NCI-H1930 (cell line): ENCODE results near the gene SLC2A5.
"Not testable (repeated sequence)": the region's sequence is repeated elsewhere in the genome, so short reads cannot be mapped to it uniquely, and the experiment has no call there.

Experiments used
- DNase-seq, 2 experiments: peaks; one replicate each; lab custom pipeline; 2025; lab: John Stamatoyannopoulos, UW

The SLC2A5 gene

GRCh38 chr1:9033363-9033762 lies 36.1 kb downstream of the SLC2A5 start:
- no peak for DNase-seq

DNA sequence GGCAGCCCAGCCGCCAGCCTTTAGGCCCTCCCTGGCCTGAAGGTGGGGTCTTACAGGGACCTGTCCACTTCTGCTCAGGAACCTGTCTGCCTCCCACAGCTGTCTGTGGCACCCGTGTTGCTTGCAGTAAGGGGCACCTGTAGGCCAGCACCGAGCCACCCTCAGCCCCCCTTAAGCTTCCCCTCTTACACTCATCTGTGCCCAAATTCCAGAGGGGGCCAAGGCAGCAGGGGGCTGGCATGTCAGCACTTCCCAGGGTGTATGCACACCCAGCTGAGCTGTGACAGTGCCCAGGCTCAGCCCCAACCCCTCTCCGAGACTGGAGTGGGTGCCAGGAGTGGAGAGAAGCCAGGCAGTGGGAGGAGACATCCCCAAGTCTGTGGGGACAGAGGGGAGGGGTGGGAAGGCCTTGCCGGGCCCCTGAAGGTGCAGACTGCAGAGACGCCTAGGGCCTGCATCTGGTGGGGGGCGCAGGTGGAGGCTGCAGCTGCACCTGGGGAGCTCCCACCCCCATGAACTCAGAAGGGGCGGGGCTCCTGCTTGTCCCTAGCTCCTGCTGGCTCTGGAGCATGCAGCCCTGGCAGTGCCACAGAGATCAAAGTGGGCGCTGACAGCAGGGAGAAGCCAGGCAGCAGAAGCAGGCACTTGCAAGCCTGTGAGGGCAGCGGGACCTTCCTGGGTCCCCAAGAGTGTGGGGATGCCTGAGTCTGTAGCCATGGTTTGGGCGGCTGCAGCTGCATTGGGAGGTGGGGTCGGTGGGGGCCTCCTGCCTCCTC lies 37.8 kb downstream of the SLC2A5 start:
- DNase-seq: no peak

DNA sequence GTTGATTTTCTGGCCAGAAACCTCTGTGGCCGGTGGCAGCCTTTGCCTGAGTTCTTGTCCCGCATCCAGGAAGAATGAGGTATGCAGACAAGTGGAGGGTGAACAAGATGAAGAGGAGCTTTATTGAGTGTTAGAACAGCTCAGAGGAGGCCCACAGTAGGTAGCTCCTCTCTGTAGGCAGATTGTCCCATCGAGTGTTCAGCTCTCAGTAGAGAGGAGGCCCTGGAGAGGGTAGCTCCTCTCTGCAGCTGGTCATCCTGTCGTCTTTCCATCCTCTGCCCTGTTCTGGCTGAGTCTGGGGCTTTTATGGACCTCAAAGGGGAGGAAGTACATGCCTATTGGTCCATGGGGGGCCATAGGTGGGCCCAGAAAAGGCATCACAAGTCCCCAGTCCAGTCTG lies 38.4 kb downstream of the SLC2A5 start:
- DNase-seq: not testable (repeated sequence)

DNA sequence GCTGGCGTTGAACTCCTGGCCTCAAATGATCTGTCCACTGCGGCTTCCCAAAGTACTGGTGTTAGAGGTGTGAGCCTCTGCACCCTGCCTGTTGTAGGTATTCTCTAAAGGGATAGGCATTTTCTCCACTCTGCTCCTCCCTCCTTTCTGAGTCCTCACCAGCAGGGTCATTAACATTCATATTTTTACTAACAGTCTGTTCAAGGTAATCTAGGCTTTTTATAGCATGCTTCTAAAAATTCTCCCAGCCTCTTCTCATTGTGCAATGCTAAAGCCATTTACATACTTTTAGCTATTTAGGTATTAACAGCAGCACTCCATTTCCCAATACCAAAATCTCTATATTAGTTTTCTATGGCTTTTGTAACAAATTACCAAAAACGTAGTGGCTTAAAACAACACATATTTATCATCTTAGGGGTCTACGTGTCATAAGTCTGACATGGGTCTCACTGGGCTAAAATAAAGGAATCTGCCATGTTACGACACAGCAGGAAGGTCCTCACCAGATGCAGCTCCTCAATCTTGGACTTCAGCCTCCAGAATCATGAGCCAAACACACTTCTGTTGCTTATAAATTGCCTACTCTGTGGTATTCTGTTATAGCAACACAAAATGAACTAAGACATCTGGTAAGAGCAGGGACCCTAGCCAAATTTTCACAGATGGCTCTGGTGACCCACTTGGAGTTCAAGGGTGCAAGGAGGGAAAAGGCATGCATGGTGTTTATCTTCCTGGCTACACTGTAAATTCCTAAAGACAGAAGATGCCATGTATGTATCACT lies 40.3 kb downstream of the SLC2A5 start:
- DNase-seq: no peak

GRCh38 chr1:9027307-9027706 lies 42.1 kb downstream of the SLC2A5 start:
- no peak for DNase-seq

DNA sequence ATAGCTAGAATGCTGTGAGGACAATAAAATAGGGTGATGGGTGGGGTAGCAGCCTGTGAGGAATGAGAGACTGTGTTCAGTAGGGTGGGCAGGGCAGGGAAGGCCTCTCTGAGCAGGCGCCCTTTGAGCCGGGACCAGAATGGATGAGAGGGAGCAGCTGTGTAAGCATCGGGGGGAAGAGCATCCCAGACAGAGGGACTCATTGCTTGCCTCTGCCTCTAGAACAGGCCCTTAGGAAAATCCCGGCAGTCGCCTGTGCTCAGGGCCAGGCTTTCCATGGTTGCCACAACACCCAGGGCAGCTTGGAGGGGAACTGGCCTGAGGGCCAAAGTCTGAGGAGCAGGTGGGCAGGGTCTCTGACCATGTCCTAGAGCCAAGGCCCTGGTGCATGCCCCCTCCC lies 44.0 kb downstream of the SLC2A5 start:
- DNase-seq: no peak

- no peak for DNase-seq
Measured at GRCh38 chr1:9024837-9025236, 44.6 kb downstream of the SLC2A5 start.

DNA sequence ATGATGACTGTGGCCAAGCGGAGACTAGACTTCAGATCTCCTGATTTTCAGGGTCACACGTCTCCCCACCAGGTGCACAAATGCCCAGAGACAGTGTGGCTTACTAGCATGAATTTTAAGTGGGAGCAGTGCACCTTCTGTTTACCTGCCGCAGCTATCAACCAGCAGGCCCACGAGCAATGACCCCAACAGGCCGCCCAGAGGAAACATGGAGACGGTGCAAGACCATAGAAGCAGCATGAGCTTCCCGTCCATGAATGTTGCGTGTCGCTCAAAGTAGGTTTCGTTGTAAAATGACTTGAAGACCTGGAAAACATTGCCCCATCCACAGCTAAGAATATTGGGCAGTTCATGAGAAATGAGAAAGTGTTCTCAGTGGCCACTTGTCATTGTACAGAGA lies 46.7 kb downstream of the SLC2A5 start:
- DNase-seq: no peak

GRCh38 chr1:9022026-9022738 lies 47.3 kb downstream of the SLC2A5 start:
- DNase-seq: not testable (repeated sequence)

DNA sequence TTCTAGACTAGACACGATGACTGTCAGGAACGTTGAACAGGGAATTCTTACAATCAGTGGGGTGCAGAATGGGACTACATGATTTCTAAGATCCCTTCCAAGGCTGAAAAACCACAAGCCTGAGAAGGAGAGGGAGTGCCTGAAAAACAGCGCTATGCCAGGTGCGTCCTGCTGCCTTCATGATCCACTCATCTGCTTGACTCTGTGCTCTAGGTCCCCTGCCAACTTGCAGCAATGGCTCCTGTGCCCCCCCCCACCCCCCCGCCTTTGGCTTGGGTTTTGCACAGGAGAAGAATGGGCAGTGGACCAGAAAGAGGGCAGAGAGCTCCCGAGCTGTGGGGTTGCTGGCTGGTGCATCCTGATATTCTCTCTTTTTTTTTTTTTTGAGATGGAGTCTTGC lies 49.1 kb downstream of the SLC2A5 start:
- no peak for DNase-seq

DNA sequence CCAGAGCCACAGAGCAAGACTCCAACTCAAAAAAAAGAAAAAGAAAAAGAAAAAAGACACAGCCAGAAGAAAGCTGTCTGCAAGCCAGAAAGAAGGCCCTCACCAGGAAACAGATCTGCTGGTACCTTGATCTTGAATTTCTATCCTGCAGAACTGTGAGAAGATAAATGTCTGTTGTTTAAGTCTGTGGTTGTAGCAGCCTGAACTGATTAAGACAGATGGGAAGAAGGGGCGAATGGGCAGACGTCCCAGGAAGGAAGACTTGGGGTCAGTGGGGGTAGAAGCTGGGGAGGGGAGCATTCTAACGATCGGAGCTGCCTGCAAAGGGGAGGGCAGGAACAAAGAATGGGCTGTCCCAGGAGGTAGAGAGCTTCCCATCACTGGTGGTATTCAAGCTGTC lies 49.5 kb downstream of the SLC2A5 start:
- no peak for DNase-seq

- DNase-seq: no peak
Measured at GRCh38 chr1:9018333-9018732, 51.1 kb downstream of the SLC2A5 start.

DNA sequence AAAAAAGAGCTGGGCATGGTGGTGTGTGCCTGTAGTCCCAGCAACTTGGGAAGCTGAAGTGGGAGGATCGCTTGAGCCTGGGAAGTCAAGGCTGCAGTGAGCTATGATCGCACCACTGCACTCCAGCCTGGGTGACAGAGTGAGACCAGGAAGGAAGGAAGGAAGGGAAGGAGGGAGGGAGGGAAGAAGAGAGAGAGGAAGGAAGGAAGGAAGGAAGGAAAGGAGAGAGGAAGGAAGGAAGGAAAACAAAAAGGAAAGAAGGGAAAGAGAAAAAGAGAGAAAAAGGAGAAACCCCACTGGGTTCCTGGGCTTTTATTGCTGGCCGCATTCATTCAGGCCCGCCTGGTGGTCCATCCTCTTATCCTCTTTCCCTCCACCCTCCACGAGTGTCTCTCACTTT lies 53.0 kb downstream of the SLC2A5 start:
- DNase-seq: no peak

DNA sequence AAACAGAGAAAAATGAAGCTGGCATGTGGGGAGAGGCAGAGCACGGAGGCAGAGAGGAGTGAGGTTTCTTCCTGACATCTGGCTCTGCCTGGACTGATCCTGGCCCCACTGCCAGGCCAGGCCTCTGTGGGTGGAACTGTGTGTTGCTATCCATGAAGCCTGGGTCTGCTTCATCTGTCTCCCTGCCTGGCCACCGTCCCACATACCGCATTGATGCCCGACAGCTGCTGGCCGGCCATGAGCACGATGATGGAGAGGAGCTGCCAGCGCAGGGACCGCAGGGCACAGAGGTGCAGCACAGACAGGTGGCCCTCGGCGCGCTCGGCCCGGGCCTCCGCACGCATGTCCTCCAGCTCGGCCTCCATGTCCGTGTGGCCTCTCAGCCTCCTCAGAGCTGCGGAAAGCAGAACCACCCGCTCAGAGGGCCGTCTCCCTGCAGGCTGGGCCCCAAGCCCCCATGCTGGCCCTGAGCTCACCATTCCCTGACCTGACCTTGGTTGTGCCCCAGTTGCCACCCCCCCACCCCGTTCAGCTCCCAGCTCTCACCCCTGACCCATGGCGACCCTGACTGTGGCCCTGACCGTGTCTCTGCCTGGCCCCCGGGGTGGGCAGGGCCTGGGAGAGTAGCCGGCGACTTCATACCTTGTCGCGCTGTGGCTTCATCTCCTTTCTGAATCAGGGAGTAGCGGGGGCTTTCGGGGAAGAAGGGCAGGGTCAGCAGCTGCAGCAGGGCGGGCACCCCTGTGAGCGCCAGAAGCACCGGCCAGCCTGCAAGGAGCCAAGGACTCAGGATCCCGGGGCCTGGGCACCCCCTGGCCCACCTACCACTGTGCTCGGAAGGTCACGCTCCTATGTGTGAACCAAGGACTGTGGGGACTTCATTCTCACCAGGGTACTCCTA lies 54.7 kb downstream of the SLC2A5 start:
- DNase-seq: no peak

DNA sequence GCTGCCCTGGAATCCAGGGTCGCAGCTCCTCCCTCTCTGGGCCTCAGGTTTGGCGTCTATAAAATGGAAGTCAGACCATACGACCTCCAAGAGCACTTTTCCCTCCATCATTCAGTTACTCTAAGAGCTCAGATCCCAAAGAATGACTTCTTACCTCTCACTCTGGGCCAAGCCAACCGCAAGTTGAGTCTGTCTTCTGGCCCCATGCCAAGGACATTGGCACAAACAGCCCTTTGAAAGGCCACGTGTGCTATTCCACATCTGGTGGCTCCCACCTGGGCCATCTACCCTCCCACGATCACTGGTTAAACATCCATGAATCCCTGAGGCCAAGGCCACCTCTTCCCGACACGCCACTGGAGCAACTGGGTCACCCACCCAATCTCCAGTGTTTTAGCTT lies 55.6 kb downstream of the SLC2A5 start:
- no peak for DNase-seq

DNA sequence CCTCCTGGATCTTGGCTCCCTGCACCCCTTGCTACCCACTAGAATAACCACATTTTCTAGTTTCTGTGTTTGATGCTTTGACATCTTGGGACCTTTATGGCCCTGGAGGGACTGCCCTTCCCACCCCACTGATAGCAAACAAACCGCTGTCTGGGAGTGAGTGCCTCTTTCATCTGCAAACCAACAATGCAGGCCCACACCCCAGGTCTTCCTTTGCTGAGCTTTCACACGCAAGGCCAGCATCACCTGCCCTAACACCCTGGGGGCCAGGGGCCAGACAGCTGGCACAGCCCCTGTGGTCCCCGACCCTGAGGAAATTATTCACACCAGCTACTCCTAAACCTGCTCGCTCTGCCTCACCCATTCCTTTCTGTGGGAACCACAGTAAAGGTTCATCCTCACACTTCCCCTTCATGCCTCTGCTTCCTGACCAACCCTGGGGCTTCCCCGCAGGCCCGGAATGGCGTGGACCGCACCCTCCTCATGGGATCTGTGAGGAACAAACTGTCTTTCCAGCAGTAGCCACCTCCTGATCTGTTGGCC lies 58.6 kb downstream of the SLC2A5 start:
- no peak for DNase-seq

GRCh38 chr1:9009438-9010370 lies 59.7 kb downstream of the SLC2A5 start:
- no peak for DNase-seq

- DNase-seq: no peak
Measured at GRCh38 chr1:9008236-9008635, 61.2 kb downstream of the SLC2A5 start.

DNA sequence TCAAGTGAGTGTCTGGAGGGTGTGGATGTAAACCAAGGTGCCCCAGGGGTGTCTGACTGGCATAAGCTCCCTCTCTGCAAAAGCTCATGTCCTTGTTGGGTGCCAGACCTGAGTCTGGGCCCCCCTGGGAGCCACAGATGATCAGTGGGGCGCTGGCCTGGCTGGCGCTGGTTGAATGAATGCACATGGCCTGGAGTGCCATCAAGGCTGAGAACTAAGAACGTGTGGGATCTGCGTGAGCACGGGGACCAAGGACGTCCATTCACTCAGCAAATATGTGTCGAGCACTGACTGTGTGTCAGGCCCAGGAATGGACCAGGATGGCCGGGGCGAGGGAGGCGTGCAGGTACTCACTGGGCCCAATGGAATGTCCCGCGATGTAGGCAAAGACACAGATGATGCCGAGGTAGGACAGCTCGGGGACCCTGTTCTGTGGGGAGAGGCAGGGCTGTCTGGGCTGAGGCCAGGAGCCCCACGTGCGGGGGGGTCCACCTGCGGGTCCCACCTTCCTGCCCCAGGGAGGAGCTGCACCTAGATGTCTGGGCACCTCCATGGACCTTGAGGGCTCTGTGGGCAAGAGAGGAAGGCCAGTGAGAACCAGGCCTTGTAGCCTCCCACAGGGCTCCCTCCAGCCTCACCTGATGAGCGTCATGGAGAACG lies 62.3 kb downstream of the SLC2A5 start:
- DNase-seq: no peak

DNA sequence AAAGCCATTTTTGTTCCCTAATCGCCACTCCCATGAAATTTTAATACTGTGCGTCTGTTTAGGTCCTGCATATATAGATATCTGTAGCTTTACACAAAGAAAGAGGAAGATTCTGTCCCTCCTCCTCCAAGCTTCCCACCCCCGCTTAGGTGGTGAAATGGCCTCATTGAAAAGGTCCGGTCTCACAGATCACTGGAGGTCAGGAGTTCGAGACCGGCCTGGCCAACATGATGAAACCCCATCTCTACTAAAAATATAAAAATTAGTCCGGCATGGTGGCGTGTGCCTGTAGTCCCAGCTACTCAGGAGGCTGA lies 64.1 kb downstream of the SLC2A5 start:
- DNase-seq: no peak
